Astrocyte (in vitro differentiated cells and primary cell): Measurements from ENCODE around the gene DCAF4L1. TPM values are rescaled to one million over a fixed set of nuclear protein-coding genes. Genes with fewer than 3 reads are reported as not detected.

Experiments used
- DNase-seq: peaks from one replicate; pipeline ENCODE4 v3.0.0-alpha.2; 2010; ENCODE audit warnings: low read depth
- FAIRE-seq: peaks from 2 replicates; lab custom pipeline; 2011; peaks lifted over from hg19 to GRCh38; lab: Jason Lieb, UNC
- H2AFZ ChIP-seq: 2 replicates; pipeline ENCODE4 v1.6.0; 2012; ENCODE audit warnings: low read depth, low read length, inconsistent platforms
- H3K27ac ChIP-seq: 2 replicates; pipeline ENCODE4 v1.5.1; 2011; ENCODE audit warnings: low read depth, low read length, inconsistent platforms
- H3K27me3 ChIP-seq: 2 replicates; pipeline ENCODE4 v1.6.0; 2011; ENCODE audit warnings: low read length, inconsistent platforms; ENCODE audit not compliant: insufficient read depth
- H3K36me3 ChIP-seq: 2 replicates; pipeline ENCODE4 v1.5.1; 2011; ENCODE audit warnings: low read length, inconsistent platforms; ENCODE audit not compliant: insufficient read depth
- H3K4me1 ChIP-seq: 2 replicates; pipeline ENCODE4 v1.5.1; 2011; ENCODE audit warnings: low read length, inconsistent platforms; ENCODE audit not compliant: insufficient read depth
- H3K4me2 ChIP-seq: 2 replicates; pipeline ENCODE4 v1.6.0; 2012; ENCODE audit warnings: low read length, inconsistent platforms
- H3K4me3 ChIP-seq: 2 replicates; pipeline ENCODE4 v1.5.1; 2011; ENCODE audit warnings: low read depth, mild to moderate bottlenecking, low read length, inconsistent platforms; ENCODE audit not compliant: insufficient read depth
- H3K79me2 ChIP-seq: 2 replicates; pipeline ENCODE4 v1.6.0; 2012; ENCODE audit warnings: mild to moderate bottlenecking, low read length, inconsistent platforms; ENCODE audit not compliant: insufficient read depth
- H3K9ac ChIP-seq: 2 replicates; pipeline ENCODE4 v1.6.0; 2012; ENCODE audit warnings: mild to moderate bottlenecking, low read length, inconsistent platforms
- H3K9me3 ChIP-seq: 2 replicates; pipeline ENCODE4 v1.5.1; 2012; ENCODE audit warnings: low read depth, mild to moderate bottlenecking, low read length, inconsistent platforms; ENCODE audit not compliant: insufficient read depth
- H4K20me1 ChIP-seq: 2 replicates; pipeline ENCODE4 v1.6.0; 2012; ENCODE audit warnings: low read length, inconsistent platforms; ENCODE audit not compliant: insufficient read depth
- H3K27ac Mint-ChIP-seq: one replicate; pipeline ENCODE4 v1.8.0; 2021; ENCODE audit warnings: mild to moderate bottlenecking, mixed read lengths; ENCODE audit not compliant: unreplicated experiment
- H3K27me3 Mint-ChIP-seq: one replicate; pipeline ENCODE4 v1.8.0; 2021; ENCODE audit warnings: low read depth, mixed read lengths; ENCODE audit not compliant: unreplicated experiment
- H3K36me3 Mint-ChIP-seq: one replicate; pipeline ENCODE4 v1.8.0; 2021; ENCODE audit warnings: low read depth, mixed read lengths; ENCODE audit not compliant: unreplicated experiment
- H3K4me1 Mint-ChIP-seq: one replicate; pipeline ENCODE4 v1.8.0; 2021; ENCODE audit warnings: low read depth, mixed read lengths; ENCODE audit not compliant: unreplicated experiment
- H3K4me3 Mint-ChIP-seq: one replicate; pipeline ENCODE4 v1.8.0; 2021; ENCODE audit warnings: mild to moderate bottlenecking, moderate library complexity, mixed read lengths; ENCODE audit not compliant: unreplicated experiment
- H3K9me3 Mint-ChIP-seq: one replicate; pipeline ENCODE4 v1.8.0; 2021; ENCODE audit warnings: mild to moderate bottlenecking, mixed read lengths; ENCODE audit not compliant: unreplicated experiment
- EZH2 ChIP-seq: IDR thresholded peaks from 2 replicates; pipeline ENCODE4 v1.6.1; 2012; ENCODE audit warnings: mild to moderate bottlenecking, low read length, inconsistent platforms; ENCODE audit not compliant: insufficient read depth
- total RNA-seq: library from RNA; stranded (reverse); gene quantifications from 2 replicates; pipeline ENCODE4 v1.2.1, GENCODE V29; 2021
- TF ChIP-seq, protein P1 (sequence below): IDR thresholded peaks from 2 replicates; pipeline ENCODE4 v1.5.1; 2011; ENCODE audit warnings: low read depth, mild to moderate bottlenecking, inconsistent platforms, low read length, moderate library complexity; ENCODE audit not compliant: insufficient read depth

Gene DCAF4L1
- total RNA-seq, 1 donor from 2014 or later: 0.20 TPM

DNA sequence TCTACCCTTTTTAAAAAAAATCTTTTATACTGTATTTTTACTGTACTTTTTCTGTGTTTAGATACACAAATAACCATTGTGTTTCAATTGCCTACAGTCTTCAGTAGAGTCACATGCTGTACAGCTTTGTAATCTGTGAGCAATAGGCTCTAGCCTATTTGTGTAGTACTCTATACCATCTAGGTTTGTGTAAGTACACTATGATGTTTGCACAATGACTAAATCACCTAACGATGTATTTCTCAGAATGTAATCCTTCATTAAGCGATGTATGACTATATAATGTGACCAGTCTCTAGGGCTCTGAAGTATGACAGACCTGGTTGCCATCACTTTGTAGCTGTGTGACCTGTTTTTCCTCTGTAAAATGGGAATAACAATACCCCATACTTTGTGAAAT, 14.2 kb upstream of the DCAF4L1 start:
- H3K4me2 ChIP-seq: no peak overlapping the region
- Mint-ChIP-seq H3K4me1 (no peaks in the 10 kb centered on the region), H3K9me3 (peaks cover 11% of the 10 kb centered on the region), H3K36me3 (peaks cover 3% of the 10 kb centered on the region), H3K4me3 (no peak overlapping the region), H3K27me3 (no peaks in the 10 kb centered on the region), H3K27ac (no peak overlapping the region)
- no peaks in the 10 kb centered on the region for H3K79me2 ChIP-seq
- peaks cover 7% of the 10 kb centered on the region for H3K9me3 ChIP-seq
- no peak overlapping the region for H3K4me3 ChIP-seq
- H4K20me1 ChIP-seq: no peaks in the 10 kb centered on the region
- no peak for FAIRE-seq
- H3K9ac ChIP-seq: no peak overlapping the region
- no peak for DNase-seq
- no peak overlapping the region for H2AFZ ChIP-seq
- H3K4me1 ChIP-seq: no peaks in the 10 kb centered on the region
- H3K27me3 ChIP-seq: no peaks in the 10 kb centered on the region
- no peaks in the 10 kb centered on the region for H3K36me3 ChIP-seq
- TF ChIP-seq, protein P1, sequence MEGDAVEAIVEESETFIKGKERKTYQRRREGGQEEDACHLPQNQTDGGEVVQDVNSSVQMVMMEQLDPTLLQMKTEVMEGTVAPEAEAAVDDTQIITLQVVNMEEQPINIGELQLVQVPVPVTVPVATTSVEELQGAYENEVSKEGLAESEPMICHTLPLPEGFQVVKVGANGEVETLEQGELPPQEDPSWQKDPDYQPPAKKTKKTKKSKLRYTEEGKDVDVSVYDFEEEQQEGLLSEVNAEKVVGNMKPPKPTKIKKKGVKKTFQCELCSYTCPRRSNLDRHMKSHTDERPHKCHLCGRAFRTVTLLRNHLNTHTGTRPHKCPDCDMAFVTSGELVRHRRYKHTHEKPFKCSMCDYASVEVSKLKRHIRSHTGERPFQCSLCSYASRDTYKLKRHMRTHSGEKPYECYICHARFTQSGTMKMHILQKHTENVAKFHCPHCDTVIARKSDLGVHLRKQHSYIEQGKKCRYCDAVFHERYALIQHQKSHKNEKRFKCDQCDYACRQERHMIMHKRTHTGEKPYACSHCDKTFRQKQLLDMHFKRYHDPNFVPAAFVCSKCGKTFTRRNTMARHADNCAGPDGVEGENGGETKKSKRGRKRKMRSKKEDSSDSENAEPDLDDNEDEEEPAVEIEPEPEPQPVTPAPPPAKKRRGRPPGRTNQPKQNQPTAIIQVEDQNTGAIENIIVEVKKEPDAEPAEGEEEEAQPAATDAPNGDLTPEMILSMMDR: no peak
- no peak for TF ChIP-seq EZH2
- no peak overlapping the region for H3K27ac ChIP-seq

DNA sequence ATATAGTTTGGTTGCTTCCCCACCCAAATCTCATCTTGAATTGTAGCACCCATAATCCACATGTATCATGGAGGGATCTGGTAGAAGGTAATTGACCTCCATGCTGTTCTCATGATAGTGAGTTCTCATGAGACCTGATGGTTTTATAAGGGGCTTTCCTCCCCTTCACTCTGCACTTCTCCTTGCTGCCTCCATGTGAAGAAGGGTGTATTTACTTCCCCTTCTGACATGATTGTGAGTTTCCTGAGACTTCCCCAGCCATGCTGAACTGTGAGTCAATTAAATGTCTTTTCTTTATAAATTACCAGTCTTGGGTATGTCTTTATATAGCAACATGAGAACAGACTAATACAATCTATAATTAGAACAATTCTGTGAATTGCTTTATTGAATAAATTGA, 11.9 kb upstream of the DCAF4L1 start:
- H3K9me3 Mint-ChIP-seq: peaks cover 11% of the 10 kb centered on the region
- Histone ChIP-seq H3K4me3 (no peak overlapping the region), H3K4me1 (no peaks in the 10 kb centered on the region), H3K27ac (no peak overlapping the region), H2AFZ (no peak overlapping the region), H3K36me3 (no peaks in the 10 kb centered on the region), H3K9ac (no peak overlapping the region), H3K9me3 (peaks cover 7% of the 10 kb centered on the region), H3K27me3 (no peaks in the 10 kb centered on the region), H4K20me1 (no peaks in the 10 kb centered on the region), H3K4me2 (no peak overlapping the region), H3K79me2 (no peaks in the 10 kb centered on the region)
- no peak overlapping the region for H3K4me3 Mint-ChIP-seq
- no peak overlapping the region for H3K27ac Mint-ChIP-seq
- peaks cover 3% of the 10 kb centered on the region for H3K36me3 Mint-ChIP-seq
- DNase-seq (no peak), FAIRE-seq (no peak)
- no peaks in the 10 kb centered on the region for H3K4me1 Mint-ChIP-seq
- H3K27me3 Mint-ChIP-seq: no peaks in the 10 kb centered on the region
- no peak for TF ChIP-seq EZH2
- TF ChIP-seq, protein P1: no peak

DNA sequence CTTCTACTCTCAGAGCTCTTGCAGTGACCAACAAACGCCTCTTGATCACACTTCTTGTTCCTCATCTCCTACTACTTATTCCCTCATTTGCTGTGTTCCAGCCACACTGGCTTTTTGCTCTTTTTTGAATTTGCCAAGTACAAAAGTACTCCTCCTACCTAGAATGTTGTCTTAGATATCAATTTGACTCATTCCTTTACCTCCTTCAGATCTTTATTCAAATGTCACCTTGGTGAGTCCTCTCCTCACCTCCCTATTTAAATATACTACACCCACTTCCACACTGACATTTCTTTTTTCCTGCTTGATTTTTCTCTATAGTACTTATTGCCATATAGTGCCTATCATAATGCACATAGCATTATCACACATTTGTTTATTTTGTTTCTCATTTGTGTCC, 6.2 kb upstream of the DCAF4L1 start:
- H3K27me3 ChIP-seq: no peaks in the 10 kb centered on the region
- no peaks in the 10 kb centered on the region for H3K27me3 Mint-ChIP-seq
- no peak for TF ChIP-seq EZH2
- TF ChIP-seq, protein P1: no peak
- no peaks in the 10 kb centered on the region for H3K4me1 ChIP-seq
- H3K4me1 Mint-ChIP-seq: peaks cover 10% of the 10 kb centered on the region
- H3K36me3 ChIP-seq: no peaks in the 10 kb centered on the region
- H3K79me2 ChIP-seq: no peaks in the 10 kb centered on the region
- H3K27ac Mint-ChIP-seq: no peak overlapping the region
- no peaks in the 10 kb centered on the region for H4K20me1 ChIP-seq
- H3K36me3 Mint-ChIP-seq: no peaks in the 10 kb centered on the region
- no peak overlapping the region for H3K27ac ChIP-seq
- no peaks in the 10 kb centered on the region for H3K9me3 Mint-ChIP-seq
- no peak overlapping the region for H3K9ac ChIP-seq
- H3K4me3 ChIP-seq: no peak overlapping the region
- FAIRE-seq (no peak), DNase-seq (no peak)
- no peak overlapping the region for H3K4me3 Mint-ChIP-seq
- H2AFZ ChIP-seq: no peak overlapping the region
- no peaks in the 10 kb centered on the region for H3K9me3 ChIP-seq
- H3K4me2 ChIP-seq: no peak overlapping the region
